GM18508 (cell line): ENCODE results near the gene PRR5.

Experiments used
- ATAC-seq: cut with Tn5 transposase; IDR thresholded peaks from one replicate; pipeline ENCODE4 v1.9.1; 2021; ENCODE audit warnings: moderate number of reproducible peaks; ENCODE audit not compliant: insufficient read depth, unreplicated experiment

The PRR5 gene

DNA sequence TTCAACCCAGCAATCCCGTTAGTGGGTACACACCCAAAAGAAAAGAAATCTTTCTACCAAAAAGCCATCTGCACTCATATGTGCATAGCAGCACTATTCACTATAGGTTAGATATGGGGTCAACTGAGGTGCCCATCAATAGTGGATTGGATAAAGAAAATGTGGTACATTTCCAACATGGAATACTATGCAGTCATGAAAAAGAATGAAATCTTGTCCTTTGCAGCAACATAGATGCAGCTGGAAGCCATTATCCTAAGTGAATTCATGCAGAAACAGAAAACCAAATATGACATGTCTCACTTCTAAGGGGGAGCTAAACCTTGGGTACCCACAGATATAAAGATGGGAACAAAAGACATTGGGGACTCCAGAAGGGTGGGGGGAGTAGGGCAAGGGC lies 48.5 kb downstream of the PRR5 start:
- ATAC-seq = no peak

- no peak for ATAC-seq
These were observed 50.5 kb downstream of the PRR5 start, which contains the start of gene ARHGAP8 for GRCh38 chr22:44752285-44753188. Gene ARHGAP8, plus strand, starts transcription at chr22:44752575. Its CDS starts 33,953 bp downstream, at chr22:44786528.

DNA sequence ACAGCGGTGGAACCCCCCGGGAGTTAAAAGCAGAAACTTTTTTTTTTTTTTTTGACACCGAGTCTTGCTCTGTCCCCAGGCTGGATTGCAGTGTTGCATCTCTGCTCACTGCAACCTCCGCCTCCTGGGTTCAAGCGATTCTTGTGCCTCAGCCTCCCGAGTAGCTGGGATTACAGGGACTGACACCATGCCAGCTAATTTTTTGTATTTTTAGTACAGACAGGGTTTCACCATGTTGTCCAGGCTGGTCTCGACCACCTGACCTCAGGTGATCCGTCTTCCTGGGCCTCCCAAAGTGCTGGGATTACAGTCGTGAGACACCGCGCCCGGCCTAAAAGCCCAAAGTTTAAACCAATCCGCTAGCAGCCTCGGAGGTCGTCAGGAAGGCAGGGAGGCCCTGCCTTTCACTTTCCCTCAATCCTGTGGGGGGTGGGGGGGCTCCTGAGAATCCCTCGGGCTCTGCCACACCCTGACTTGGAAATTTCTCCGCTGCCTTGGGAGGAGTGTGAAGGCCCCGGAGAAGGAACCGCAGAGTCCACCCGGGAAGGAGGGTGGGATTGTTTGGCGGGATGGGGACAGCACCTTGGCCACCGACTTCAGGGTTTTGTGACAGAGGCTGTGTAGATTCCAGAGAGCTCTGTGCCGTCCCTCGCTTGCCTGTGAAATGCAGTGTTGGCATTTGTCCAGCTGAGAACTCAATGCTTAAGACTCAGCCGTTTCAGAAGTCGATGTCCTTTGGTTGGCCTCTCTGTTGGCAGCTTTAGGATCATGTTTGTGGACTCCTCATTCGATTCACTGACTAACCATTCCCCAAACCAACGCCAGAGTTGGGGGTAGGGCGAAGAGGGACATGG lies 51.4 kb downstream of the PRR5 start:
- ATAC-seq = no peak

DNA sequence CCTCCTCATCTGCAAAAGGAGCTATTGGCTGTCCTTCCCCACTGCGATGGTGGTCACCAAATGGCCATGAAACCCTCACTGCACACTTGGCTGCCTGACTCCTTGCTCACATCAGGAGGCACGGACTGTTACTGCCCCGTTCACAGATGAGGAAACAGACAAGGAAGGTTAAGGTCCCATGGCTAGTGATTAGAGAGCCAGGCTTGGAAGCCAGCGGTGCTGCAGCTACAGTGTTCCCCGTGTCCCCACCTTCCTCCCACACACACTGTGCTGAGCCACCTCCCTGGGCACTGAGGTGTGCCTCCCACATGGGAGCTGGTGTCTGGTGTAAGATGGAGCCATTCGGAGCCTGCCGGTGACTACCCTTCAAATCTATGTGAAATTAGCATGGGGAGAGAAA lies 53.0 kb downstream of the PRR5 start:
- no peak for ATAC-seq

DNA sequence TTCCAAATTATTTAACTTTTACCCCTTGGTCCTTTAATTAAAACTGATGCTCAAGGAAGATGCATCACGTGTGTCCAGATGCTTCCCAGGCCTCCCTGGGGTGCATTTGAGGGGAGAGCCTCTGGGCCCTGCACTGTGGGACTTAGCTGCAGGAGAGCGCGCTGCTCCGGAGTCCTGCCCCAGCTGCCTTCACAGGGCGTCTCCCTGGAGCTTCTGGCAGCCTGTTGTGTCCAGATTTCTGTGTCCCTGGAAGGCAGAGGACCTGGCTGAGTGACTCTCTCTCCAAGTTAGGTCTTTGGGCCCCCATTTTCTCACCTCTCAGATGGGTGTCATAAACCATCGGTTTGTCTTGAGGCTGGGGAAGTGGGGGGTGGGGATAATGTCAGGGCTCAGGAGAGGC lies 53.4 kb downstream of the PRR5 start:
- no peak for ATAC-seq

- ATAC-seq = no peak
These were observed 54.0 kb downstream of the PRR5 start for GRCh38 chr22:44755956-44756361.

DNA sequence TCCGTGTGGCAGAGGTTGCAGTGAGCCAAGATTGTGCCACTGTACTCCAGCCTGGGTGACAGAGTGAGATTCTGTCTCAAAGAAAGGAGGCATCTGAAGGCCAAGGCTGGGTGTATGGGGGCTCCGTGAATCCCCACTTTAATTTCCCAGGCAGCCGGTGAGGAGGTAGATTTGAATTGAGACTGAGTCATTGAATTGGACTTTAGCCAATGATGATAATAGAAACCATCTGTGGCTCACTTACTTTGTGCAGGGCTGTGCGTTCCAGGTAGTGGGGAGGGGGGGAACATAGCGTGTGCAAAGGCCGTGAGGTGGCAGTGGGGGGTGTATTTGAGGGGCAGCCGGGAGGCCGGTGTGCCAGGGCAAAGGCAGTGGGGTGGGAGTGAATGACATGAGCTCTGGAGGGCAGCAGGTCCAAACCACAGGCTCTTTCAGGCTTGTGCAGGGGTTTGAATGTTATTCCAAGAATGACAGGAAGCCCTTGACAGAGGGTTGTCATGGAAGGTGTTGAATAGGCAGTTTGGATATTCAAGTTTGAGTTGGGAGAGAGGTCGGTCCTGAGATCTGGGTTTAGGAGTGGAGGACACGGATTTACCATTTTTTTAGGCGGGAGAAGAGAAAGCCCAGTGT lies 56.5 kb downstream of the PRR5 start:
- ATAC-seq = no peak

DNA sequence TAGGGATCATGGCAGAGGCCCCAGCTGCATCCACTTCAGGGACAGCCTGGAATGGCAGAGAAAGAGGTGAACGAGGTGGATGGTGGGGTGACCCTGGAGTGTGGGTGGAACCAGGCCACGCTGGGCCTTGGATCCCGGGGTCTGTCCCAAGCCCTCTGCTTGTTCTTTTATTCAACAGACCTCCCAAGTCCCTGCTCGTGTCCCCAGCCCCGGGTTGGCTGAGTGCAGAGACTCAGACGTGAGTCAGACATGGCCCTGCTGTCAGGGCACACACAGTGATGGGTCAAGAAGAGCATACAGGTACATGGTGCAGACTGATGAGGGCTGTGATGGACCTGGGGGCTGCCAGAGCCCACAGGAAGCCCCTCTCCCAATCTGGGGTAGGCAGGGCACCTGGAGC lies 57.0 kb downstream of the PRR5 start:
- ATAC-seq = no peak

- ATAC-seq = no peak
These were observed 57.7 kb downstream of the PRR5 start for GRCh38 chr22:44759430-44760310.

- ATAC-seq = no peak
These were observed 58.5 kb downstream of the PRR5 start for GRCh38 chr22:44760476-44760875.

- ATAC-seq = no peak
These were observed 59.0 kb downstream of the PRR5 start for GRCh38 chr22:44761025-44761424.

GRCh38 chr22:44764373-44764772 lies 62.4 kb downstream of the PRR5 start:
- no peak for ATAC-seq

GRCh38 chr22:44764974-44765373 lies 63.0 kb downstream of the PRR5 start:
- ATAC-seq = no peak

- ATAC-seq = no peak
These were observed 63.7 kb downstream of the PRR5 start for GRCh38 chr22:44765571-44766285.

GRCh38 chr22:44773082-44773481 lies 71.1 kb downstream of the PRR5 start:
- ATAC-seq = no peak

GRCh38 chr22:44775862-44776261 lies 73.9 kb downstream of the PRR5 start:
- no peak for ATAC-seq

DNA sequence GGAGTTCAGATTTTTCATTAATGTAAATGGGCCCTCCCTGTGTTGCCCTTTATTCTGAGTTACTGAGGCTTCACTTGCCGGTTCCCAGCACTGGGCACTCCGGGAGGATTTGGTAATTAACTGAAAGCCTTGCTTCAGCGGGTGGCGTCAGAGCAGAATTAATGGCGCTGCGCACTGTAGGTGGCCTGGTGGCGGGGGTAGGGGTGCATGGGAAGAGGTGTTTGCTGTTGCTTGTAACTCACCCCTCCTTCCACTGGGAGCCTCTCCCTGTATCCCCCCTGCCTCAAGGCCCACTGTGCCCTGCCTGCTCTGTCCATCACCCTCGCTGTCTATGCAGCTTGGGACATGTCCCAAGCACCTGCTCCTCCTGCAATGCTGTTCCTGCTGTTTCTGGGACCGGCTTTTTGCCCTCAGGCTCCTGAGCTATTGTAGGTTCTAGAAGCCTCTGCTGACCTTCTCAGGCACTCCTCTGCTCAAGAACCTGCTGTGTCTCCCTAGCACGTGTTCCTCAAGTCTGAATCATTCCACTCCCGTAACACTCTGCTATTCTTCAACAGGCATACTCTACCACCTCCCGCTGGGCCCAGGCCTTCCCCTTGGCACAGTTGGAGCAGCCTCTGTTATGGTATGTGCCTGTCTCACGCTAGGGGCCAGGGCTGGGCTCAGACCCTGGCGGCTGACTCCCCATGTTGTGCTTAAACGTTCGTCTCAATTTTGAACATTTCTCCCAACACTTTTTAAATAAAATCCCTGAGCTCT lies 74.8 kb downstream of the PRR5 start:
- no peak for ATAC-seq

DNA sequence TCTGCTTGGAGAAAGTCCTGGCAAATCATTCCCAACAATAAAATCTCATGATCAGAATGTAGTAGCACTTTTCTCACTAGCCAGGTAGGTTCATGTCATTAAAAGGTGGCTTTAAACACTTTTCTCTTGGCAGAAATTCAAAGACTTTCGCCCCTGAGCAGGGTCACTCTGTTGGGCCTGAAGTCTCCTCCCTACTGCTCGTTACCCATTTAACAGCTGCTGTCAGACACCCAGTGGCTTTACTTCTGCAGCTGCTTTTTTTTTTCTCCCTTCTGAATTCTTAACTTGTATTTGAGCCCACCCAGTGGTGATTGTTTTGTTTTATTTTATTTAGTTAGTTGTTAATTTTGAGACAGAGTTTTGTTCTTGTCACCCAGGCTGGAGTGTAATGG lies 75.4 kb downstream of the PRR5 start:
- ATAC-seq = no peak
